ENCODE results near the gene LMO1. TPM values are rescaled to one million over a fixed set of nuclear protein-coding genes. Genes with fewer than 3 reads are reported as not detected.
A peak's percentile ranks its signal among the peaks of the same experiment; 100 is the strongest.

LMO1 gene
- total RNA-seq (2016; rRNA removed; fragmentation: Illumina TruSeq; extraction: Trizol) (not detected in 2 replicates), polyA plus RNA-seq (2011; rRNA removed) (not detected in 2 replicates), polyA minus RNA-seq (2011; rRNA and poly(A)+ RNA removed; ENCODE audit: low replicate concordance) (1.9 TPM in 1 of 2 replicates, not detected in the other), Bru-seq, nascent RNA (percentile 9 among the genes with signal in this experiment), BruChase-seq, experiment 1, labeled RNA remaining after a 6-hour chase (percentile 7 among the genes with signal in this experiment), BruChase-seq, experiment 2, labeled RNA remaining after a 2-hour chase (percentile 8 among the genes with signal in this experiment)
- not detected in 2 replicates for total RNA-seq (2016; cell fraction: cytosol; rRNA removed; fragmentation: Illumina TruSeq; extraction: Trizol; ENCODE audit: low read depth)
- total RNA-seq (2016; cell fraction: insoluble cytoplasmic fraction; rRNA removed; fragmentation: Illumina TruSeq; extraction: Trizol) = not detected in 2 replicates
- not detected in 2 replicates for total RNA-seq (2016; cell fraction: membrane; rRNA removed; fragmentation: Illumina TruSeq; extraction: Trizol)
- not detected in 2 replicates for total RNA-seq (2016; cell fraction: nucleus; rRNA removed; fragmentation: Illumina TruSeq; extraction: Trizol)
- polyA plus RNA-seq (2011; cell fraction: cytosol; rRNA removed) = not detected in 2 replicates
- polyA plus RNA-seq (2011; cell fraction: nucleus; rRNA removed) = not detected in 2 replicates
- polyA plus RNA-seq (2012) = not detected in 2 replicates
- not detected in 2 replicates for polyA plus RNA-seq (2016; cell fraction: cytosol; fragmentation: Illumina TruSeq; extraction: Trizol; ENCODE audit: low read depth)
- not detected in 2 replicates for polyA plus RNA-seq (2016; cell fraction: insoluble cytoplasmic fraction; fragmentation: Illumina TruSeq; extraction: Trizol; ENCODE audit: low read depth)
- not detected in 2 replicates for polyA plus RNA-seq (2016; cell fraction: membrane; fragmentation: Illumina TruSeq; extraction: Trizol; ENCODE audit: low read depth)
- polyA plus RNA-seq (2016; cell fraction: nucleus; fragmentation: Illumina TruSeq; extraction: Trizol; ENCODE audit: insufficient read depth, low read depth) = not detected in 2 replicates
- not detected in 2 replicates for polyA minus RNA-seq (2011; cell fraction: cytosol; rRNA and poly(A)+ RNA removed)
- polyA minus RNA-seq (2011; cell fraction: nucleus; rRNA and poly(A)+ RNA removed) = not detected in 2 replicates
- long read RNA-seq, experiment 1 = 0 reads
- long read RNA-seq, experiment 2 = 0 reads

GRCh38 chr11:8263769-8264410, at the start of gene LMO1:
Gene LMO1, minus strand, starts transcription at chr11:8263878. Its CDS starts 516 bp downstream, at chr11:8263362.
- WGBS (ENCODE audit: low lambda C conversion rate) = 3% methylated on average over 22 of the region's 22 CpGs
- Histone ChIP-seq H3K36me3 (replicated peaks in 1 of 2; ENCODE audit: control insufficient read depth in 1 of 2, insufficient read depth in 2 of 2, low read length in 2 of 2) (no peaks in the 10 kb centered on the region), H2AFZ (ENCODE audit: low read length) (no peak within 1 kb of the TSS), H3K79me2 (ENCODE audit: insufficient read depth, low read length) (no peaks in the 10 kb centered on the region), H3K9me3 (ENCODE audit: low read length) (no peaks in the 10 kb centered on the region), H3K27ac (ENCODE audit: extremely low read length, insufficient read depth, low read length) (no peak within 1 kb of the TSS), H3K4me2 (ENCODE audit: low read depth, low read length) (peak within 1 kb of the TSS; percentile 32; the same call in 1 of the 2 replicates), H4K20me1 (ENCODE audit: insufficient read depth, low read length) (0 out of 2 replicates have a peak, but pooled peaks cover 2% of the 10 kb centered on the region), H3K4me1 (ENCODE audit: insufficient read depth, low read length) (no peaks in the 10 kb centered on the region), H3K27me3 (ENCODE audit: control insufficient read depth in 1 of 2, insufficient read depth in 2 of 2, low read length in 2 of 2) (peaks cover 12 to 85% of the 10 kb centered on the region in 2 experiments), H3K4me3 (replicated peaks in 1 of 3; ENCODE audit: insufficient read depth in 1 of 3, low read depth in 2 of 3, low read length in 3 of 3) (peak within 1 kb of the TSS in 1 of 3 experiments; percentile 23; a peak in 1 of 6 replicates), H3K9ac (ENCODE audit: insufficient read depth, low read depth, low read length) (no peak within 1 kb of the TSS)
- ChIA-PET CTCF (ENCODE audit: low intra/inter-chr PET ratio, low total read pairs) (interaction anchor here (3.0 kb wide), 1 partner anchor 38 kb away, joined by 12 read pairs; no protein-coding TSS in a partner anchor), POLR2A (no interaction called here)
- intact Hi-C loops (cut with micrococcal nuclease; ENCODE audit: unreplicated experiment) (loop anchor here (1.0 kb wide), 1 partner anchor 39 kb away; no protein-coding TSS in a partner anchor), in situ Hi-C loops (cut with HindIII; ENCODE audit: extremely low pct_ligation_motif_present, low pct_unique_long_range_greater_than_20kb) (loop anchor here (5.0 to 10.0 kb wide), 2 partner anchors 37 to 259 kb away; no protein-coding TSS in a partner anchor)
- DNase-seq (ENCODE audit: low spot score) (peak; percentile 41), ATAC-seq (peak; percentile 80), FAIRE-seq (peak; percentile 72)
- no TSS peak for BruUV-seq (replicated peaks)
- no peak for TF ChIP-seq FOXO1 (CRISPR knock-in tag; IDR thresholded peaks at IDR 0.05)
- no peak for TF ChIP-seq HOXA9 (CRISPR knock-in tag; IDR thresholded peaks at IDR 0.05; ENCODE audit: borderline replicate concordance)
- TF ChIP-seq MBD4 (IDR thresholded peaks at IDR 0.05; ENCODE audit: borderline replicate concordance, low read length) = no peak
- no peak for TF ChIP-seq ATF7-NPFF (CRISPR knock-in tag; IDR thresholded peaks at IDR 0.05; ENCODE audit: low read depth)
- peak; percentile 80 for TF ChIP-seq EZH2 (conservative IDR thresholded peaks at IDR 0.05; ENCODE audit: low read depth, low read length)
- no peak for TF ChIP-seq MED1 (CRISPR knock-in tag; IDR thresholded peaks at IDR 0.05)
- peak; percentile 74 for TF ChIP-seq XRCC5 (optimal IDR thresholded peaks at IDR 0.05; ENCODE audit: low read length)
- TF ChIP-seq ZFX (CRISPR knock-in tag; IDR thresholded peaks at IDR 0.05; ENCODE audit: low read depth) = peak; percentile 42
- TF ChIP-seq ETS1 (CRISPR knock-in tag; IDR thresholded peaks at IDR 0.05) = no peak
- TF ChIP-seq MAX (IDR thresholded peaks at IDR 0.05) = no peak
- no peak for TF ChIP-seq ZNF740 (CRISPR knock-in tag; IDR thresholded peaks at IDR 0.05)
- TF ChIP-seq DMAP1 (CRISPR knock-in tag; IDR thresholded peaks at IDR 0.05) = no peak
- TF ChIP-seq ZNF800 (CRISPR knock-in tag; IDR thresholded peaks at IDR 0.05) = no peak
- no peak for TF ChIP-seq ZNF484 (CRISPR knock-in tag; IDR thresholded peaks at IDR 0.05; ENCODE audit: borderline replicate concordance, low read depth)
- TF ChIP-seq IRX3 (CRISPR knock-in tag; IDR thresholded peaks at IDR 0.05; ENCODE audit: borderline replicate concordance, low read depth) = no peak

All from HepG2 (cell line).